CD8-positive, alpha-beta memory T cell (primary cell): Measurements from ENCODE around the gene ATP8B1. TPM values are rescaled to one million over a fixed set of nuclear protein-coding genes. Genes with fewer than 3 reads are reported as not detected.
"Not testable (repeated sequence)": the region's sequence is repeated elsewhere in the genome, so short reads cannot be mapped to it uniquely, and the experiment has no call there.

Experiments used
- CTCF ChIA-PET: fragments of 350-600 bp; sonication (Branson Sonifier 250); formaldehyde crosslinking; loops from one replicate; lab custom pipeline; 2021; ENCODE audit warnings: antibody characterized with exemption; lab: Charles Lee
- POLR2A ChIA-PET: fragments of 350-600 bp; sonication (Branson Sonifier 250); formaldehyde crosslinking; loops from one replicate; lab custom pipeline; 2021; ENCODE audit warnings: antibody characterized with exemption; lab: Charles Lee
- DNase-seq, 5 donors: peaks; one replicate each; pipeline versions ENCODE4 v3.0.0 to v3.0.0-alpha.2; 2020 to 2022; ENCODE audit warnings: mixed read lengths in 1 of 5
- H3K27ac ChIP-seq: one replicate; pipeline ENCODE4 v1.7.0; 2013; ENCODE audit warnings: low read depth, mild to moderate bottlenecking, low read length, moderate library complexity
- H3K27me3 ChIP-seq: 2 replicates; pipeline ENCODE4 v1.7.0; 2013; ENCODE audit warnings: low read length, mild to moderate bottlenecking; ENCODE audit not compliant: insufficient read depth, poor library complexity, severe bottlenecking
- H3K36me3 ChIP-seq: 2 replicates; pipeline ENCODE4 v1.7.0; 2013; ENCODE audit warnings: mild to moderate bottlenecking, low read length, moderate library complexity; ENCODE audit not compliant: insufficient read depth
- H3K4me1 ChIP-seq: 2 replicates; pipeline ENCODE4 v1.7.0; 2013; ENCODE audit warnings: mild to moderate bottlenecking, low read length, moderate library complexity; ENCODE audit not compliant: insufficient read depth
- H3K4me3 ChIP-seq: 2 replicates; pipeline ENCODE4 v1.7.0; 2013; ENCODE audit warnings: mild to moderate bottlenecking, low read length
- H3K9me3 ChIP-seq: 2 replicates; pipeline ENCODE4 v1.7.0; 2013; ENCODE audit warnings: mild to moderate bottlenecking, low read length
- H3K27ac Mint-ChIP-seq, 8 donors: one replicate each; pipeline ENCODE4 v1.8.0; 2020 to 2021; ENCODE audit warnings: mixed read lengths in 8 of 8, mild to moderate bottlenecking in 6 of 8, inconsistent platforms in 3 of 8, moderate library complexity in 3 of 8
- H3K27me3 Mint-ChIP-seq, 2 donors: one replicate each; pipeline ENCODE4 v1.8.0; 2020 to 2021; ENCODE audit warnings: mixed read lengths in 2 of 2, mild to moderate bottlenecking in 1 of 2, moderate library complexity in 1 of 2
- H3K36me3 Mint-ChIP-seq, 3 donors: one replicate each; pipeline ENCODE4 v1.8.0; 2020 to 2021; ENCODE audit warnings: mixed read lengths in 3 of 3, inconsistent platforms in 1 of 3, mild to moderate bottlenecking in 1 of 3
- H3K4me1 Mint-ChIP-seq, 3 donors: one replicate each; pipeline ENCODE4 v1.8.0; 2020 to 2021; ENCODE audit warnings: mixed read lengths in 3 of 3, inconsistent platforms in 1 of 3, mild to moderate bottlenecking in 1 of 3
- H3K4me3 Mint-ChIP-seq, 7 donors: one replicate each; pipeline ENCODE4 v1.8.0; 2020 to 2021; ENCODE audit warnings: mixed read lengths in 7 of 7, mild to moderate bottlenecking in 6 of 7, moderate library complexity in 4 of 7, inconsistent platforms in 2 of 7
- H3K9me3 Mint-ChIP-seq, 5 donors: one replicate each; pipeline ENCODE4 v1.8.0; 2020 to 2022; ENCODE audit warnings: mixed read lengths in 5 of 5, mild to moderate bottlenecking in 3 of 5, moderate library complexity in 2 of 5, inconsistent platforms in 1 of 5
- polyA plus RNA-seq: library from polyadenylated mRNA; unstranded; fragments of 300-500 nt; fragmentation: Illumina TruSeq; gene quantifications from one replicate; pipeline ENCODE4 v1.2.3, GENCODE V29; 2021
- total RNA-seq, 2 experiments: library from RNA; stranded (reverse); gene quantifications; one replicate each; pipeline ENCODE4 v1.2.3, GENCODE V29; 2021

The ATP8B1 gene
- total and polyA plus RNA-seq, 3 experiments from 2014 or later: not detected

DNA sequence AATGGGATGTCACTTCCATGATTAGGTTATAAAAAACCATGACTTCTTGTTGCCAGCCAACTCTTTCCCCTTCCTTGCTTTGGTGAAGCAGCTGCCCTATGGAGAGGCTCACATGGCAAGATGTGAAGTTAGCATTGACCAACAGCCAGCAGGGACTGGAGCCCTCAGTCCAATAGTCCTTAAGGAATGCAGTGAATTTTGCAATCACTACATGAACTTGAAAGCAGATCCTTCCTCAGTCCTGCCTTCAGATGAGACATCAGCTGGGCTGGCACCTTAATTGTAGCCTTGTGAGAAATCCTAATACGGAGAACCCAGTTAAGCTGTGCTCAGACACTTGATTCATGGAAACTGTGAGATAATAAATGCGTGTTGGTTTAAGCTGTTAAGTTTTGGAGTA is 61.8 kb downstream of the ATP8B1 start:
- DNase-seq: no peak
- H3K9me3 Mint-ChIP-seq: peaks cover 0 to 35% (median 13%) of the 10 kb centered on the region in 5 donors
- H3K4me1 ChIP-seq: no peaks in the 10 kb centered on the region
- no peaks in the 10 kb centered on the region for H3K4me1 Mint-ChIP-seq
- H3K36me3 Mint-ChIP-seq: peaks cover 4 to 35% (median 16%) of the 10 kb centered on the region in 3 donors
- H3K27ac Mint-ChIP-seq: no peak overlapping the region
- ChIA-PET CTCF (no interaction called here), POLR2A (no interaction called here)
- H3K4me3 Mint-ChIP-seq: no peak overlapping the region
- H3K36me3 ChIP-seq: no peaks in the 10 kb centered on the region
- no peaks in the 10 kb centered on the region for H3K27me3 ChIP-seq
- H3K27ac ChIP-seq: no peak overlapping the region
- H3K27me3 Mint-ChIP-seq: peaks cover 0 to 3% of the 10 kb centered on the region in 2 donors
- no peaks in the 10 kb centered on the region for H3K9me3 ChIP-seq
- no peak overlapping the region for H3K4me3 ChIP-seq

DNA sequence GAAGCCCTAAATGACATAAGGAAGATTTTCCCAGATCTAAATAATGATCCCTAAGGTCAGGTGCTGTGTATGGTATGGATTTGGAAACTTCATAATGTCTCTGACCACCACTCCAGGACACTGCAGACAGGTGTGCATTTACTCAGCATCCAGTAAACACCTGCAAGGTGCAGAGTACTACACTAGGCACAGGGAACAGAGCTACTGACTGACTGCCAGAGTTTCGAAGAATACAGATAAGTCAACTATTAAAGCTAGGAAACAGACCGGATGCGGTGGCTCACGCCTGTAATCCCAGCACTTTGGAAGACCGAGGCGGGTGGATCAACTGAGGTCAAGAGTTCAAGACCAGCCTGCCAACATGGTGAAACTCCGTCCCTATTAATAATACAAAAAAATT is 65.0 kb downstream of the ATP8B1 start:
- ChIA-PET POLR2A (no interaction called here), CTCF (no interaction called here)
- no peak overlapping the region for H3K27ac Mint-ChIP-seq

DNA sequence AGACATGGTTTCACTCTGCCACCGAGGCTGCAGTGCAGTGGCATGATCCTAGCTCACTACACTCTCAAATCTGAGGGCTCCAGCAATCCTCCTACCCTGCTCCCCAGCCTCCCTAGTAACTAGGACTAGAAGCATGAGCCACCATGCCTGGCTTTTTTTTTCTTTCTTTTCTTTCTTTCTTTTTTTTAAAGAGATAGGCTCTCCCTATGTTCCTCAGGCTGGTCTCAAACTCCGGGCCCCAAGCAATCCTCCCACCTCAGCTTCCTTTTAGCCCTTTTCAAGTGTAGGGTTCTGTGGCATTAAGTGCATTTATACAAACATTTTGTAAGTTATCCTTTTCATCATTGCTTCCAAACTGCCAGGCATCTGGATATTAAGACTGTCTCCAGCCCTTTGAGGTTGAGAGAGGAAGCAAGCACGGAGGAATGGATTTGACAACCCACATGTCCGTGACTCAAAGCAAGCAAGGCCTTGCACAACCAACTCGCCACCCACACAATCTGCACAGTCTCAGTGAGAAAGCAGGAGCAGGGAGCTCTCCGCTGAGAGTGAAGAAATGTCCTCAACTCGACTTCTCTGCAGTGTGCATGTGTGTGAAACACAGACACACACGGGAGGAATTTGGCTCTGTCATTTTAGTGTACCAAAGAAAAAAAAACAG is 65.6 kb downstream of the ATP8B1 start:
- Mint-ChIP-seq H3K36me3 (peaks cover 7 to 46% (median 28%) of the 10 kb centered on the region in 3 donors), H3K4me3 (no peak overlapping the region), H3K4me1 (no peaks in the 10 kb centered on the region), H3K27me3 (peaks cover 0 to 3% of the 10 kb centered on the region in 2 donors), H3K27ac (no peak overlapping the region), H3K9me3 (peaks cover 5 to 44% (median 18%) of the 10 kb centered on the region in 5 donors)
- Histone ChIP-seq H3K27ac (no peak overlapping the region), H3K27me3 (no peaks in the 10 kb centered on the region), H3K4me3 (no peak overlapping the region), H3K36me3 (no peaks in the 10 kb centered on the region), H3K9me3 (no peaks in the 10 kb centered on the region), H3K4me1 (no peaks in the 10 kb centered on the region)
- ChIA-PET CTCF (no interaction called here), POLR2A (no interaction called here)
- no peak for DNase-seq

More for the DNA sequence above, 65.0 kb downstream of the ATP8B1 start:
- no peak overlapping the region for H3K27ac ChIP-seq
- H3K27me3 Mint-ChIP-seq: peaks cover 0 to 3% of the 10 kb centered on the region in 2 donors
- H3K27me3 ChIP-seq: no peaks in the 10 kb centered on the region
- peaks cover 7 to 44% (median 26%) of the 10 kb centered on the region in 3 donors for H3K36me3 Mint-ChIP-seq
- H3K4me1 ChIP-seq: no peaks in the 10 kb centered on the region
- no peaks in the 10 kb centered on the region for H3K9me3 ChIP-seq
- H3K9me3 Mint-ChIP-seq: peaks cover 5 to 46% (median 17%) of the 10 kb centered on the region in 5 donors
- no peak overlapping the region for H3K4me3 Mint-ChIP-seq
- DNase-seq: no peak
- no peak overlapping the region for H3K4me3 ChIP-seq
- no peaks in the 10 kb centered on the region for H3K4me1 Mint-ChIP-seq
- H3K36me3 ChIP-seq: no peaks in the 10 kb centered on the region

DNA sequence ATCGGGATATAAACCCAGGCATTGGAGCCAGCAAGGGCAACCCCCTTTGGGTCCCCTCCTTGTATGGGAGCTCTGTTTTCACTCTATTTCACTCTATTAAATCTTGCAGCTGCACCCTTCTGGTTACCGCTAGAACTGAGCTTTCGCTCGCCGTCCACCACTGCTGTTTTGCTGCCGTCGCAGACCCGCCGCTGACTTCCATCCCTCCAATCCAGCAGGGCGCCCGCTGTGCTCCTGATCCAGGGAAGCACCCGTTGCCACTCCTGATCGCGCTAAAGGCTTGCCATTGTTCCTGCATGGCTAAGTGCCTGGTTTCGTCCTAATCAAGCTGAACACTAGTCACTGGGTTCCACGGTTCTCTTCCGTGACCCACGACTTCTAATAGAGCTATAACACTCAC is 68.1 kb downstream of the ATP8B1 start:
- H3K4me3 Mint-ChIP-seq, H3K9me3 ChIP-seq, CTCF ChIA-PET, H3K27me3 ChIP-seq, H3K4me1 ChIP-seq, DNase-seq, H3K27ac ChIP-seq, H3K4me3 ChIP-seq, H3K27ac Mint-ChIP-seq, H3K27me3 Mint-ChIP-seq, H3K4me1 Mint-ChIP-seq, POLR2A ChIA-PET, H3K36me3 ChIP-seq: not testable (repeated sequence)
- Mint-ChIP-seq H3K36me3 (peaks cover 7 to 46% (median 28%) of the 10 kb centered on the region in 3 donors), H3K9me3 (peaks cover 5 to 48% (median 24%) of the 10 kb centered on the region in 5 donors)

DNA sequence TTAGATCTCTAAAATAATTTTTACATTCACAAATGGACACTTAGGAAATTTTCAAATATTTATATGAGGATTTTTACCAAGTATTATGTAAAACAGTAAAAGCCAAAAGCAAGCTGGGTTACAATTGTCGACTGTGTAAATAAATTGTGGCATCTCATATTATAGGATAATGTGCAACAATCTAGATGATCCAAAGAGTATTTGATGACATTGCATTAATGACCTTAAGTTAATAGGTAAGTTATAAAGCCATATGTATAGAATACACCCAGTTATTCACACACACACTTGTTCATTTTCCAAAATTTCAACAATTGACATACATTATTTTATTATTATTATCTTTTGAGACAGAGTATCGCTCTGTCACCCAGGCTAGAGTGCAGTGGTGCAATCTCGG is 69.3 kb downstream of the ATP8B1 start:
- no peaks in the 10 kb centered on the region for H3K4me1 ChIP-seq
- no peaks in the 10 kb centered on the region for H3K9me3 ChIP-seq
- DNase-seq: no peak
- no peaks in the 10 kb centered on the region for H3K4me1 Mint-ChIP-seq
- H3K27ac ChIP-seq: no peak overlapping the region
- H3K36me3 ChIP-seq: no peaks in the 10 kb centered on the region
- H3K27me3 ChIP-seq: no peaks in the 10 kb centered on the region
- POLR2A ChIA-PET: no interaction called here
- no peak overlapping the region for H3K27ac Mint-ChIP-seq
- peaks cover 0 to 3% of the 10 kb centered on the region in 2 donors for H3K27me3 Mint-ChIP-seq
- peaks cover 5 to 39% (median 27%) of the 10 kb centered on the region in 3 donors for H3K36me3 Mint-ChIP-seq
- CTCF ChIA-PET: no interaction called here
- H3K9me3 Mint-ChIP-seq: peaks cover 8 to 53% (median 29%) of the 10 kb centered on the region in 5 donors
- no peak overlapping the region for H3K4me3 ChIP-seq
- H3K4me3 Mint-ChIP-seq: no peak overlapping the region

DNA sequence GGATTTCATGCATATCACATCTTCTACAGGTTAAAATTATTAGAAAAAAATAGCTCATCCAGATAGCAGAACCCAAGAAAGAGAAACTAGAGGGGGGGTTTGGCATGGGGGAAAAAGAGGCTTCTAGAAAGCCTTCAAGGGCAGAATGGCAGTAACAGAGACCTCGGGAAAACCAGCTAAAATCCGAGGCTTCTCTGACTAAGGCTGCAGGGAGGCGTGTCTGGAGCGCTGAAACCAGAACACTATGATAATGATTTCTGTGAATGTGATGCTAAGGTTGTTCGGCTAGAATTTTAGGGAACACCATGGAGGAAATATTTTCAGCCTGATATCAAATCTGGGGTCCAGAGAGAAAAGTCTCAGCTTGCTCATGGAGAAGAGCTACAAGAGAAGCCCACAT is 73.0 kb downstream of the ATP8B1 start:
- DNase-seq: no peak
- peaks cover 4 to 15% (median 5%) of the 10 kb centered on the region in 3 donors for H3K36me3 Mint-ChIP-seq
- no peaks in the 10 kb centered on the region for H3K4me1 ChIP-seq
- H3K36me3 ChIP-seq: no peaks in the 10 kb centered on the region
- H3K27me3 ChIP-seq: no peaks in the 10 kb centered on the region
- POLR2A ChIA-PET: no interaction called here
- no peaks in the 10 kb centered on the region for H3K27me3 Mint-ChIP-seq
- H3K9me3 ChIP-seq: peaks cover 9% of the 10 kb centered on the region
- no peak overlapping the region for H3K4me3 Mint-ChIP-seq
- CTCF ChIA-PET: no interaction called here
- H3K27ac Mint-ChIP-seq: no peak overlapping the region
- no peaks in the 10 kb centered on the region for H3K4me1 Mint-ChIP-seq
- H3K27ac ChIP-seq: no peak overlapping the region
- H3K4me3 ChIP-seq: no peak overlapping the region
- peaks cover 21 to 70% (median 59%) of the 10 kb centered on the region in 5 donors for H3K9me3 Mint-ChIP-seq

DNA sequence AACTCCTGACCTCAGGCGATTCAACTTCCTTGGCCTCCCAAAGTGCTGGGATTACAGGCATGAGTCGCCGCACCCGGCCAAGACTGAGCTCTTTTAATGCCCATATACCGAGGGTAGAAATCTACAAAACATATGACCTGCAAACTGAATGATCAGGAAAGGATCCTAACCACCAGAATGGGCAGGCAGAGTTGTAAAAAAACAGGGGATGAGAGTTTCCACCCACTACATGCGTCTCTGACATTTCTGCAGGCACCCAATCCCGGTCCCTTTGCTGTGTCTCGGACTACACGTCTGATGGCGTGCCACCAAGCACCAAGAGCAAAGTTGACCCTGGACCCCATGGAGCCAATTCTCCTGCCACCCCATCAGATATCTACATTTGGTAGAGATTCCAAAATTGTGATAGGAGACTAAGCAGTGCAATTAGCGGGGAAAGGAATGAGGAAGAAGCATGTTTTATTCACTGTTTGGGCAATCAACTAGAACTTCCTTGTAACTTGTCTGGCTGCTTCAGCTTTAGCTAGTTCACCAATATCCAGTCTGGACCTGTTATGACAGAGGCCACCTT is 74.1 kb downstream of the ATP8B1 start:
- no peak for DNase-seq
- Mint-ChIP-seq H3K9me3 (peaks cover 19 to 65% (median 58%) of the 10 kb centered on the region in 5 donors), H3K4me3 (no peak overlapping the region), H3K4me1 (no peaks in the 10 kb centered on the region), H3K27me3 (no peaks in the 10 kb centered on the region), H3K27ac (no peak overlapping the region), H3K36me3 (peaks cover 1 to 10% (median 2%) of the 10 kb centered on the region in 3 donors)
- ChIA-PET CTCF (no interaction called here), POLR2A (no interaction called here)
- Histone ChIP-seq H3K27me3 (no peaks in the 10 kb centered on the region), H3K27ac (no peak overlapping the region), H3K9me3 (peaks cover 9% of the 10 kb centered on the region), H3K4me3 (no peak overlapping the region), H3K4me1 (no peaks in the 10 kb centered on the region), H3K36me3 (no peaks in the 10 kb centered on the region)

DNA sequence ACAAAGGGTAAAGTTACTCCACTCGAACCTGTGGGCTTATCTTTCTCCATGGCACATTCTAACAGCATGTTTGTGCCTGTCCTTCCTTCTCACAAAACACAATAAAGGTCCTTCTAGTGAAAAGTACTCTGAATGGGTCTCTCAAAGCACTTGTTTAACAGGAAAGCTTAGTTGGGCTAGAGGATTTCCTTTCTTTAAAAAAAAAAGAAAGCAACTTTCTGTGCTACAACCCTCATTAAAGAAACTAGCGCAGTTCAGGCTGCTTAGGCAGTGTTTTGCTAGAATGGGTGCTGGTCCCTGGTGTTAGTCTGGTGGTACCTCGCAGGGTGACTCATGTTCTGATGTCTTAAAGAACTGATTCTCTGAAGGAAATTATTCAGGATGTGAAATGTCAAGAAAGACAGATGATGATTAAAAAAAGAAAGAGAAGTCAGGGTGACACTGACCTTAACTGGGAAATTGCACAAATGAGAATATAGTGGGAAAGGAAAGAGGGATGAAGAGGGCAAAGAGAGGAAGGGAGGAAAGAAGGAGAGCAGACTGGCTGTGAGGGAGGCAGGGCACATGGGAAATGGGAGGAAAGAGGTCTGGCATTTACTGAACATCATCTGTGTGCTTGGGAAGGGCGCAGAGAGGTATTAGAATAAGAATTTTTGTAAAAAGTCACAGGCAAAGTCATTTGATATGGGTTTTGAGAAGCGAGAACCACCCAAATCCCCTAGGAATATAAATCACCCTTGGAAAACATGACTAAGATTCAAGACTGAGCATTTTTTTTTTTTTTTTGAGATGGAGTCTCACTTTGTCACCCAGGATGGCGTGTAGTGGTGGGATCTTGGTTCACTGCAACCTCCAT is 74.9 kb downstream of the ATP8B1 start:
- no peaks in the 10 kb centered on the region for H3K36me3 ChIP-seq
- H3K27ac ChIP-seq: no peak overlapping the region
- no peak overlapping the region for H3K4me3 ChIP-seq
- Mint-ChIP-seq H3K9me3 (peaks cover 19 to 64% (median 57%) of the 10 kb centered on the region in 5 donors), H3K36me3 (peaks cover 1 to 9% (median 2%) of the 10 kb centered on the region in 3 donors), H3K27ac (no peak overlapping the region), H3K4me3 (no peak overlapping the region), H3K27me3 (no peaks in the 10 kb centered on the region), H3K4me1 (no peaks in the 10 kb centered on the region)
- POLR2A ChIA-PET: no interaction called here
- peaks cover 9% of the 10 kb centered on the region for H3K9me3 ChIP-seq
- H3K27me3 ChIP-seq: no peaks in the 10 kb centered on the region
- CTCF ChIA-PET: no interaction called here
- DNase-seq: no peak
- H3K4me1 ChIP-seq: no peaks in the 10 kb centered on the region
